GM19328 (cell line): ENCODE results near the gene TMED1.

Experiments used
- ATAC-seq: cut with Tn5 transposase; IDR thresholded peaks from one replicate; pipeline ENCODE4 v1.9.1; 2021; ENCODE audit warnings: mild to moderate bottlenecking, moderate library complexity; ENCODE audit not compliant: unreplicated experiment

TMED1 gene

GRCh38 chr19:10812902-10813404 is 23.1 kb downstream of the TMED1 start:
- ATAC-seq: no peak

- no peak for ATAC-seq
Observed at GRCh38 chr19:10812196-10812595, 23.8 kb downstream of the TMED1 start.

- no peak for ATAC-seq
Observed at GRCh38 chr19:10811391-10812111, 24.5 kb downstream of the TMED1 start.

- ATAC-seq: no peak
Observed at GRCh38 chr19:10809651-10810285, 26.2 kb downstream of the TMED1 start.

GRCh38 chr19:10808937-10809649 is 26.9 kb downstream of the TMED1 start:
- ATAC-seq: no peak

GRCh38 chr19:10805758-10806247 is 30.2 kb downstream of the TMED1 start:
- ATAC-seq: no peak

GRCh38 chr19:10805065-10805757 is 30.8 kb downstream of the TMED1 start:
- ATAC-seq: no peak

GRCh38 chr19:10803252-10803651 is 32.8 kb downstream of the TMED1 start:
- no peak for ATAC-seq

GRCh38 chr19:10802479-10802878 is 33.5 kb downstream of the TMED1 start:
- no peak for ATAC-seq

GRCh38 chr19:10800488-10800887 is 35.5 kb downstream of the TMED1 start:
- no peak for ATAC-seq

- no peak for ATAC-seq
Observed at GRCh38 chr19:10797541-10798256, 38.3 kb downstream of the TMED1 start.

- ATAC-seq: no peak
Observed at GRCh38 chr19:10797078-10797477, 38.9 kb downstream of the TMED1 start.

GRCh38 chr19:10796653-10797052 is 39.4 kb downstream of the TMED1 start:
- no peak for ATAC-seq

- no peak for ATAC-seq
Observed at GRCh38 chr19:10789866-10790265, 46.1 kb downstream of the TMED1 start.

GRCh38 chr19:10788146-10788545 is 47.9 kb downstream of the TMED1 start:
- ATAC-seq: no peak

- no peak for ATAC-seq
Observed at GRCh38 chr19:10784257-10784656, 51.8 kb downstream of the TMED1 start.

- no peak for ATAC-seq
Observed at GRCh38 chr19:10782795-10783194, 53.2 kb downstream of the TMED1 start.
